T-helper 2 cell treated with Interferon-gamma antibody and Interleukin-4, amounts not matched to agents 100 ng/mL and 5 ng/mL, for 36 hours (primary cell): ENCODE data around the gene COL9A3. TPM values are rescaled to one million over a fixed set of nuclear protein-coding genes. Genes with fewer than 3 reads are reported as not detected.

Source experiments
- intact Hi-C: fragments of 100-400 bp; cut with micrococcal nuclease; formaldehyde crosslinking; loops from one replicate; pipeline ENCODE4 v1.15.1; 2023
- total RNA-seq: library from RNA; stranded (reverse); gene quantifications from 2 replicates; pipeline ENCODE4 v1.2.3, GENCODE V29; 2022

The COL9A3 gene
- total RNA-seq, 1 donor from 2014 or later, result 0.89 TPM

- intact Hi-C loops, result loop anchor here (5.0 kb wide), 1 partner anchor 127 kb away; no protein-coding TSS in a partner anchor
Measured at GRCh38 chr20:62778601-62779416, 38.0 kb upstream of the COL9A3 start.

GRCh38 chr20:62779417-62779685 is 37.5 kb upstream of the COL9A3 start:
- intact Hi-C loops, result loop anchor here (5.0 kb wide), 1 partner anchor 127 kb away; no protein-coding TSS in a partner anchor

- intact Hi-C loops, result no loop called here
Measured at GRCh38 chr20:62780204-62780603, 36.6 kb upstream of the COL9A3 start.

DNA sequence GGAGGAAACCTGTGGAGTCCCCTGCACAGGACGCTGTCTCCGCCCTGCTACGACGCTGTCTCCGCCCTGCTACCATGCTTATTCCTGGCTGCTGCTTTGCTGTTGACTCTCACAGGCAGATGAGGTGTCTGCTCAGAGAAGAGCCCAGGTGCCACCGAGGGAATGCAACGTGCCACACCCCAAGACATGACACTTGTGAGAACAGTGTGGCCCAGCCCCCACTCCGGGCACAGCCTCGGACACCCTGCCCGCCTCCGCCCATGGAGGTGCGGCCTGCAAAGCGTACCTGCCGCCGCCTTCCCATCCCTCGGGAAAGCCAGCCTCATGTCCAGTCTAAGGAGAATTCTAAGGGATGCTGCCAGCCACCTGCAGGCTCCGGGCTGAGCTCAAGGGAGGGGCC is 36.2 kb upstream of the COL9A3 start:
- intact Hi-C loops, result no loop called here

DNA sequence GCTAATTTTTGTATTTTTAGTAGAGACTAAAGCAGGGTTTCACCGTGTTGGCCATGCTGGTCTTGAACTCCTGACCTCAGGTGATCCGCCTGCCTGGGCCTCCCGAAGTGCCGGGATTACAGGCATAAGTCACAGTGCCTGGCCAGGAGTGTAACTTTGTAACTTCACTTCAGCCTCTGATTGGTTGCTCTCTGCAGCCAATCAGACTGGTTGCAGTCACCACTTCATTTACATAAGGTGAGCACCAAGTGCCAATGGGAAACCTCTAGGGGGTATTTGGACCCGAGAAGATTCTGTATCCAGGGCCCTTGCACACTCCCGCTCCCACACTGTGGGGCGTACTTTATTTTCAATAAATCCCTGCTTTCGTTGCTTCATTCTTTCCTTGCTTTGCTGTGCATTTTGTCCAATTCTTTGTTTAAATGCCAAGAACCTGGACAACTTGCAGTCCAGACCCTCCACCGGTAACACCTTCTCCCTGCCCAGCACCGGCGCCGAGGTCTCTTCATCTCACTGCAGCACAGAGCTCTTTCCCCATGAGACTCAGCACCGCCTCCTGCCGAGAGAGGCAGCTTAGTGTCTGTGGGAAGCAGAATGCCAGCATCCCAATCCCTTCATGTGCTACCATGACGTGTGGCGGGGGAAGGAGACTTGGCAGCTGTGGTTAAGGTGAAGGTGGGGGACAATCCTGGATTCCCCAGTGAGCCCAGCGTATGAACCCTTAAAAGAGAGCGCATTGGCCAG is 34.5 kb upstream of the COL9A3 start:
- intact Hi-C loops, result no loop called here

DNA sequence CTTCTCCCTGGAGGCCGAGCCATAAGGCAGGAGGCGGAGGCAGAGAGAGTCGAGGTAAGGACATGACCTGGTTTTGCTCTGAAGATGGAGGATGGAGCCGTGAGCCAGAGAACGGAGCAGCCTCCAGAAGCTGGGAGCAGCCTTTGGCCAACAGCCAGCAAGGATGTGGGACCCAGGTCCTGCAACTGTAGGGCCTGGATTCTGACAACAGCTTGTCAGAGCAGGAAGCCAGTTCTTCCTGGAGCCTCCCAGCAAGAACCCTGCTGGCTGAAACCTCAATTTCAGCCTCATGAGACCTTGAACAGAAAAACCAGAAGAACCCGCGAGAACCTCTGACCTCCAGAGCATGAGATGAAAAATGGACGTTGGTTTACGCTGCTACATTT is 34.0 kb upstream of the COL9A3 start:
- intact Hi-C loops, result no loop called here

GRCh38 chr20:62784497-62784896 is 32.4 kb upstream of the COL9A3 start:
- intact Hi-C loops, result no loop called here

- intact Hi-C loops, result no loop called here
Measured at GRCh38 chr20:62785393-62785792, 31.5 kb upstream of the COL9A3 start.

GRCh38 chr20:62786157-62786556 is 30.7 kb upstream of the COL9A3 start:
- intact Hi-C loops, result no loop called here

- intact Hi-C loops, result no loop called here
Measured at GRCh38 chr20:62787321-62787720, 29.5 kb upstream of the COL9A3 start.

DNA sequence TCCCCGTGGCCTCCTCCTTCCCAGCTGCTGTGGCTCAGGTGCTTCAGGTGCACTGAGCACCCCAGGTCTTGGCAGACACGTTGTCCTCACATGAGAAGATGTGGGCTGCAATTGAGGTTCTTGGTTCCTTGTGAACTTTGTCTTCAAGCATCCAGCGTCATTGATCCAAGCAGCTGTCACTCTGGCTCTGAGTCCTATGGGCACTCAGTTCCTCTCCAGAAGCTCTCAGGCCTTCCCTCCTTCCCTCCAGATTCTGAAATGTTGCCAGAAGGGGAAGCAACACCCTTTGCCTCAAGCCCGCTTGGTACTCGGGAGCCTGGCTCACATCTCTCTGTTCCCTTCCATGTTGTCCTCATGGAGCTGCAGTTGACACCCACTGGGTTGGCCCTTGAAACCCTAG is 29.0 kb upstream of the COL9A3 start:
- intact Hi-C loops, result no loop called here

DNA sequence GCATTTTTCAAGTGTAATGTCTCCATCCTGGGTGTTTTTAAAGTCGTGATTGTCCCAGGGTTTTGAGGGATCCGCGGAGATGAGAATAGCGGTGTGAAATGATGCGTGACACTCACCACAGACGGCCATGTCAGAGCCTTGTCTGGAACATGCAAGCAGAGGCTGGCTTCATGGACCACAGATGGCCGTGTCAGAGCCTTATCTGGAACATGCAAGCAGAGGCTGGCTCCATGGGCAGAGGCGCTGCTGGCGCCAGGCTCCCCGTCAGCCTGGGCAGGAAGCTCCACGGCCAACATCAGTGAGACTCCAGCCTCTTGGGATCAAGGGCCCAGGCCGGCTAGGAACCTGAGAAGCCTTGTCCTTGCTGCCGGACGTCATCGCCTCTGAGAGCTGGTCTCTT is 28.2 kb upstream of the COL9A3 start:
- intact Hi-C loops, result no loop called here

GRCh38 chr20:62790075-62790474 is 26.8 kb upstream of the COL9A3 start:
- intact Hi-C loops, result loop anchor here (5.0 kb wide), 1 partner anchor 168 kb away; no protein-coding TSS in a partner anchor

- intact Hi-C loops, result loop anchor here (1.0 to 5.0 kb wide), 4 partner anchors 15 to 291 kb away; no protein-coding TSS in a partner anchor
Measured at GRCh38 chr20:62791301-62792181, 25.3 kb upstream of the COL9A3 start.

GRCh38 chr20:62792182-62792939 is 24.5 kb upstream of the COL9A3 start:
- intact Hi-C loops, result loop anchor here (5.0 kb wide), 1 partner anchor 170 kb away; no protein-coding TSS in a partner anchor

GRCh38 chr20:62792940-62793756 is 23.7 kb upstream of the COL9A3 start:
- intact Hi-C loops, result loop anchor here (5.0 kb wide), 1 partner anchor 171 kb away; no protein-coding TSS in a partner anchor

DNA sequence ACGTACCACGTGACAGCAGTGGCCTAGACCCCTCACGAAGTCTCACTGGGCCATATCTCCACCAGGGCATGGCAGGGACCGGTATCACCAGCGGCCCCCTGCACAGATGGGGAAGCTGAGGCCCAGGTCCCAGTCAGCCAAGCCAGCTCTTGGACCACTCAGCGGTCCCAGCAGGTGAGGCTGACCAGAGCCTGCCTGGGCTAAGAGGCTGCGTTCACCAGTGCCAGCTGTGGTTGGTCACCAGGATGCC is 23.2 kb upstream of the COL9A3 start:
- intact Hi-C loops, result loop anchor here (1.0 to 5.0 kb wide), 10 partner anchors 11 to 671 kb away; partner anchors contain the start of genes ADRM1, CABLES2, LSM14B and OGFR

- intact Hi-C loops, result loop anchor here (1.0 to 5.0 kb wide), 10 partner anchors 10 to 671 kb away; partner anchors contain the start of genes ADRM1, CABLES2, LSM14B and OGFR
Measured at GRCh38 chr20:62794007-62794724, 22.7 kb upstream of the COL9A3 start.
